Vagina (tissue), 2 donors: ENCODE measurements around the gene LRRC51. TPM values are rescaled to one million over a fixed set of nuclear protein-coding genes. Genes with fewer than 3 reads are reported as not detected.

Experiments used
- DNase-seq, 2 donors: peaks; one replicate each; pipeline ENCODE4 v3.0.0-alpha.2; 2017; ENCODE audit errors: extremely low spot score in 2 of 2
- H3K27ac ChIP-seq: fragments of 200-600 bp; sonication (generic); one replicate; pipeline ENCODE4 v1.5.1; 2019
- H3K27me3 ChIP-seq: fragments of 200-600 bp; sonication (generic); one replicate; pipeline ENCODE4 v1.5.1; 2019
- H3K36me3 ChIP-seq, 2 donors: fragments of 200-600 bp; sonication (generic); one replicate each; pipeline ENCODE4 v1.5.1; 2017 to 2019
- H3K4me1 ChIP-seq: fragments of 200-600 bp; sonication (generic); one replicate; pipeline ENCODE4 v1.5.1; 2019
- H3K4me3 ChIP-seq, 2 donors: fragments of 200-600 bp; sonication (generic); 1 replicate in 1 of 2; 2 replicates in 1 of 2; pipeline ENCODE4 v1.5.1; 2016 to 2019
- H3K9me3 ChIP-seq: fragments of 200-600 bp; sonication (generic); one replicate; pipeline ENCODE4 v1.5.1; 2019
- POLR2A ChIP-seq, 2 donors: fragments of 450-650 bp; IDR thresholded peaks; one replicate each; pipeline ENCODE4 v1.6.1; 2017; ENCODE audit warnings: antibody characterized with exemption in 2 of 2, mild to moderate bottlenecking in 2 of 2, moderate library complexity in 2 of 2
- POLR2AphosphoS5 ChIP-seq, 2 donors: sonication (generic); formaldehyde crosslinking; IDR thresholded peaks; one replicate each; pipeline ENCODE4 v1.9.0; 2017; ENCODE audit warnings: antibody characterized with exemption in 2 of 2, mild to moderate bottlenecking in 2 of 2, low read depth in 1 of 2; ENCODE audit not compliant: insufficient read depth in 1 of 2
- intact Hi-C: fragments of 100-400 bp; cut with DNase I; formaldehyde crosslinking; loops from one replicate; pipeline ENCODE4 v1.15.1; 2023
- total RNA-seq: library from RNA; depleted of rRNA; stranded (reverse); fragments of >200 nt; gene quantifications from one replicate; pipeline ENCODE4 v1.2.3, GENCODE V29; 2016
- TF ChIP-seq, protein P1 (sequence below), 3 experiments: fragments of 450-650 bp in 2 of 3; fragments of 200-600 bp in 1 of 3; sonication (generic) in 1 of 3; IDR thresholded peaks; one replicate each; pipeline ENCODE4 v1.5.1; 2017 to 2019; ENCODE audit warnings: antibody characterized with exemption in 3 of 3, mild to moderate bottlenecking in 2 of 3, moderate library complexity in 2 of 3

LRRC51 gene
- total RNA-seq, 1 donor from 2014 or later = 5.6 TPM

DNA sequence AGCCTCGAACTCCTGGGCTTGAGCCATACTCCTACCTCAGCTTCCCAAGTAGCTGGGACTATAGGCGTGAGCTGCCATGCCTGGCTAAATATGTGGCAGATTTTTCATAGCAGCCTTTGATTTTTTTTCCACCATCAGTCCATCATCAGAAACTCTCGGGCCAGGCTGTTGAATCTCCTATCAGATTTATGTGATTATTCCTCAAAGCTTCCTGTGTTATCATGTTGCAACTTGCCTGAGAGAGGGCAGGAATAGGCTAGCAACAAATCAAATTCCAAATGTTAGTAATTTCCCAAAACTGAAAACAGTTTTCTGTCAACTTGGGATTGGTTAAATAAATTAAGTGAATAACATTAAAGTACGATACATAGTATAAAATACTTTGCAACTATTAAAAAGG, 3.4 kb downstream of the LRRC51 start:
- no peaks in the 10 kb centered on the region for H3K27me3 ChIP-seq
- no peak overlapping the region for H3K27ac ChIP-seq
- no peak overlapping the region for H3K4me3 ChIP-seq
- H3K9me3 ChIP-seq = no peaks in the 10 kb centered on the region
- TF ChIP-seq POLR2A (IDR thresholded peaks at IDR 0.05) = no peak
- no peak for TF ChIP-seq POLR2AphosphoS5 (IDR thresholded peaks at IDR 0.05; ENCODE audit: insufficient read depth in 1 of 2, low read depth in 1 of 2)
- TF ChIP-seq, protein P1, sequence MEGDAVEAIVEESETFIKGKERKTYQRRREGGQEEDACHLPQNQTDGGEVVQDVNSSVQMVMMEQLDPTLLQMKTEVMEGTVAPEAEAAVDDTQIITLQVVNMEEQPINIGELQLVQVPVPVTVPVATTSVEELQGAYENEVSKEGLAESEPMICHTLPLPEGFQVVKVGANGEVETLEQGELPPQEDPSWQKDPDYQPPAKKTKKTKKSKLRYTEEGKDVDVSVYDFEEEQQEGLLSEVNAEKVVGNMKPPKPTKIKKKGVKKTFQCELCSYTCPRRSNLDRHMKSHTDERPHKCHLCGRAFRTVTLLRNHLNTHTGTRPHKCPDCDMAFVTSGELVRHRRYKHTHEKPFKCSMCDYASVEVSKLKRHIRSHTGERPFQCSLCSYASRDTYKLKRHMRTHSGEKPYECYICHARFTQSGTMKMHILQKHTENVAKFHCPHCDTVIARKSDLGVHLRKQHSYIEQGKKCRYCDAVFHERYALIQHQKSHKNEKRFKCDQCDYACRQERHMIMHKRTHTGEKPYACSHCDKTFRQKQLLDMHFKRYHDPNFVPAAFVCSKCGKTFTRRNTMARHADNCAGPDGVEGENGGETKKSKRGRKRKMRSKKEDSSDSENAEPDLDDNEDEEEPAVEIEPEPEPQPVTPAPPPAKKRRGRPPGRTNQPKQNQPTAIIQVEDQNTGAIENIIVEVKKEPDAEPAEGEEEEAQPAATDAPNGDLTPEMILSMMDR (IDR thresholded peaks at IDR 0.05) = no peak
- intact Hi-C loops = no loop called here
- H3K36me3 ChIP-seq = no peaks in the 10 kb centered on the region
- DNase-seq = no peak
- H3K4me1 ChIP-seq = peaks cover 17% of the 10 kb centered on the region

DNA sequence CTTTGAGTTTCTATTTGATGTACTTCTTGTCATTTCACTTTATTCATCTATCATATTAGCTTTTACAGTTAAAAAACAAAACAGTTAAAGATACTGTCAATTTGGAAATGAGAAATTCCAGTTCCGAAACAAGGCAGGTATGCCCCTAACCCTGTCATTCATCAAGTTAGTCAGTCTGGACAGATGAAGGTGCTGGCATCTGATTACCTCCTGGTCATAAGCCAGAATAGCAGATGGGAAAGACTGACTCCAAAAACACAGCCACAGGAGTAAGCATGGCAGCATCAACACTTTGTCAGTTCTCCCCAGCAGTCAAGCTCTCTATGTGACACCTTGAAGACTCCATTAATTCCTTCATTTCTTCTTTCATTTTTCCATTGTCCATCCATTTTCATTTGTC, 4.3 kb downstream of the LRRC51 start:
- no peak overlapping the region for H3K4me3 ChIP-seq
- intact Hi-C loops = no loop called here
- TF ChIP-seq POLR2A (IDR thresholded peaks at IDR 0.05) (no peak), POLR2AphosphoS5 (IDR thresholded peaks at IDR 0.05; ENCODE audit: insufficient read depth in 1 of 2, low read depth in 1 of 2) (no peak)
- TF ChIP-seq, protein P1 (IDR thresholded peaks at IDR 0.05) = no peak

DNA sequence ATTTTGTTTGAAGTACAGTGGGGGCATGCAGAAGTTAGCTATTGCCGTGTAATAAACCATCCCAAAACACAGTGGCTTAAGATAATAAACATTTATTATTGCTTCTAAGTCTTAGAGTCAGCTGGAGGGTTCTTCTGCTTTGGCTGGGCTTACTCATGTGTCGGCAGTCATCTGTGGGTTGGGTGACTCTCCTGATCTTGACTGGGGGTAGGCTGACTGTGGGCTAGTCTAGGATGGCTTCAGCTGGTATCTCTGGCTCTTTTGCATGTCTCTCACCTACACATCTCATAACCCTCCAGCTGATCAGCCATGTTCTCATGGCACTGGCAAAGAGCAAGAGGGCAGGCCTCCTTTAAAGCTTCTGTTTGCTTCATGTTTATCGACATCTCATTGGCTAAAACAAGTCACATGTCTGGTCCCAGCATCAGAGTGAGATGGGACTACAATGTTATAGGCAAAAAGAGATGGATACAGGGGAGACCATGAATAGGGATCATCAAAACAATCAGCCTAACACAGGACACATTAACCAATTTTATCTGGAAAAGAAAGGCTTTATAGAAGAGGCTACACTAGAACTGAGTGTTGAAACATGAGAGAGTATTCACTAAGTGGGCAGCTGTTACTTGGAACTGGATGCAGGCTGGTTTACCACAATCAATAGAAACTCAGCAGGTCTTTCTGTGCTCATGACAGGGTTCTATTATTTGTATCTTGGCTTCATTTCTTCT, 5.1 kb downstream of the LRRC51 start:
- intact Hi-C loops = no loop called here
- Histone ChIP-seq H3K27ac (no peak overlapping the region), H3K4me1 (peaks cover 14% of the 10 kb centered on the region), H3K4me3 (no peak overlapping the region), H3K27me3 (no peaks in the 10 kb centered on the region), H3K36me3 (no peaks in the 10 kb centered on the region), H3K9me3 (no peaks in the 10 kb centered on the region)
- TF ChIP-seq POLR2AphosphoS5 (IDR thresholded peaks at IDR 0.05; ENCODE audit: insufficient read depth in 1 of 2, low read depth in 1 of 2) (no peak), POLR2A (IDR thresholded peaks at IDR 0.05) (no peak)
- TF ChIP-seq, protein P1 (IDR thresholded peaks at IDR 0.05) = no peak
- no peak for DNase-seq

More for the DNA sequence above, 4.3 kb downstream of the LRRC51 start:
- Histone ChIP-seq H3K27ac (no peak overlapping the region), H3K27me3 (no peaks in the 10 kb centered on the region), H3K36me3 (no peaks in the 10 kb centered on the region), H3K4me1 (peaks cover 14% of the 10 kb centered on the region), H3K9me3 (no peaks in the 10 kb centered on the region)
- DNase-seq = no peak

DNA sequence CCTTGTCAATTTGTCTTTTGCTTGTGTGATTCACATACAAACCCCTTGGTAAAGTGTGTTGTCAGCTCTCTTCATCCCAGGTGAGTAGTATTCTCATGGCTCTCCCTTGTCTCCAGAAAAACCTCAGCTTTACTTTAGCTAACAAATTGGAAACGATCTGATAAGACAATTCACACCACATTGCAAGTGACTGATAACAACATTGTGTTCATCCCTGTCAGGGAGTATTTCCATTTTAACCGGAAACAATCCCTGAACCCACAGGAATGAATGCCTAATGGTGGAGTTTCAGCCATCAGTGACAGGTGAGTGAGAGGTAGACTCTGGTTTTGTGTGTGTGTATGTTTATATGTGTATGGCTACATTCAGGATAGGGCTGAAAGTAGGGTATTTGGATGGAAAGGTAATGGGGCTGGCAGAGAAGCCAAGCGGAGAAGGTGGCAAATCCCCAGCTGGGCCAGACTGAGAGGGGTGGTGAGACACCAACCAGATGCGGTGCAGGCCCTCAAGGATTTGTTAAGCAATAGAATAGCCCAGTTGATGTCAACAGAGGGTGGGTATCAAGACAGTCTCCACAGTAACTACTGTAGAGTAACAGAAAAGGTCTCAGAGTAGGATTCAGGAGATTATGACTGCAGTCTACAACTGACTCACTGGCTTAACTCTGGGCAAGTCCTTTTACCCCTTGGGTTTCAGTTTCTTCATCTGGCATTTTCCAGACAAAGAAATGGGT, 7.6 kb downstream of the LRRC51 start:
- TF ChIP-seq POLR2A (IDR thresholded peaks at IDR 0.05) (no peak), POLR2AphosphoS5 (IDR thresholded peaks at IDR 0.05; ENCODE audit: insufficient read depth in 1 of 2, low read depth in 1 of 2) (no peak)
- TF ChIP-seq, protein P1 (IDR thresholded peaks at IDR 0.05) = no peak

DNA sequence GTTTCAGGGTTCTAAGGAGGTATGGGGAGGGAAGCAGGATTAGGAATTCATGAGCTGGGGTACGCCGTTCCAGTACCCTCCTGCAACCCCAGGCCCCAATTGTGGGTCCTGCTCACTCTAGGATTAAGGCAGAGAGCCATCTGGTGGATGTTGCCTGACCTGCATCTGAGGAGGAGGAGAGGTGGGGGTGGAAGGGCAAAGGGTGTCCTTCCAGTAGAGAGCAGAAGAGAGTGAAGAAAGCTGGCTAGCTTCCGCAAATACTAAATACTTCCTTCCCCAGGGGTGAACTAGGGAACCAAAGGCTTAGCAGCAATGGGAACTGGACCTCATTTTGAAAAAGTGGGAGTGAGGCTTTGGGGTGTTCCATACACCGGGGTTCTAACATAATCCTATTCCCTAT, 10.6 kb downstream of the LRRC51 start:
- intact Hi-C loops = loop anchor here (5.0 kb wide), 1 partner anchor 64 kb away; no protein-coding TSS in a partner anchor
- DNase-seq = no peak
- Histone ChIP-seq H3K27me3 (no peaks in the 10 kb centered on the region), H3K27ac (peak overlapping the region; percentile 44), H3K4me1 (peaks cover 11% of the 10 kb centered on the region), H3K36me3 (peaks cover 0 to 13% of the 10 kb centered on the region in 2 donors), H3K4me3 (no peak overlapping the region), H3K9me3 (no peaks in the 10 kb centered on the region)
- no peak for TF ChIP-seq POLR2A (IDR thresholded peaks at IDR 0.05)
- TF ChIP-seq, protein P1 (IDR thresholded peaks at IDR 0.05) = peak; percentile 76 to 85 (median 80)
- TF ChIP-seq POLR2AphosphoS5 (IDR thresholded peaks at IDR 0.05; ENCODE audit: insufficient read depth in 1 of 2, low read depth in 1 of 2) = peak in 1 of 2 donors; percentile 63

More for the DNA sequence above, 7.6 kb downstream of the LRRC51 start:
- no peaks in the 10 kb centered on the region for H3K9me3 ChIP-seq
- intact Hi-C loops = no loop called here
- H3K27me3 ChIP-seq = no peaks in the 10 kb centered on the region
- no peak overlapping the region for H3K4me3 ChIP-seq
- DNase-seq = no peak
- H3K27ac ChIP-seq = no peak overlapping the region
- no peaks in the 10 kb centered on the region for H3K36me3 ChIP-seq
- peaks cover 18% of the 10 kb centered on the region for H3K4me1 ChIP-seq
